Testis (tissue), 2 donors: Measurements from ENCODE around the gene SLC52A1.

ENCODE experiments used
- POLR2A ChIP-seq: fragments of 450-650 bp; IDR thresholded peaks from one replicate; pipeline ENCODE4 v1.6.1; 2017; ENCODE audit warnings: antibody characterized with exemption, mild to moderate bottlenecking, moderate library complexity
- TF ChIP-seq, protein P1 (sequence below), 3 experiments: fragments of 450-650 bp in 2 of 3; fragments of 200-600 bp in 1 of 3; sonication (generic) in 1 of 3; IDR thresholded peaks; one replicate each; pipeline ENCODE4 v1.5.1; 2016 to 2019; ENCODE audit warnings: antibody characterized with exemption in 3 of 3, mild to moderate bottlenecking in 2 of 3, moderate library complexity in 1 of 3

- TF ChIP-seq, protein P1, sequence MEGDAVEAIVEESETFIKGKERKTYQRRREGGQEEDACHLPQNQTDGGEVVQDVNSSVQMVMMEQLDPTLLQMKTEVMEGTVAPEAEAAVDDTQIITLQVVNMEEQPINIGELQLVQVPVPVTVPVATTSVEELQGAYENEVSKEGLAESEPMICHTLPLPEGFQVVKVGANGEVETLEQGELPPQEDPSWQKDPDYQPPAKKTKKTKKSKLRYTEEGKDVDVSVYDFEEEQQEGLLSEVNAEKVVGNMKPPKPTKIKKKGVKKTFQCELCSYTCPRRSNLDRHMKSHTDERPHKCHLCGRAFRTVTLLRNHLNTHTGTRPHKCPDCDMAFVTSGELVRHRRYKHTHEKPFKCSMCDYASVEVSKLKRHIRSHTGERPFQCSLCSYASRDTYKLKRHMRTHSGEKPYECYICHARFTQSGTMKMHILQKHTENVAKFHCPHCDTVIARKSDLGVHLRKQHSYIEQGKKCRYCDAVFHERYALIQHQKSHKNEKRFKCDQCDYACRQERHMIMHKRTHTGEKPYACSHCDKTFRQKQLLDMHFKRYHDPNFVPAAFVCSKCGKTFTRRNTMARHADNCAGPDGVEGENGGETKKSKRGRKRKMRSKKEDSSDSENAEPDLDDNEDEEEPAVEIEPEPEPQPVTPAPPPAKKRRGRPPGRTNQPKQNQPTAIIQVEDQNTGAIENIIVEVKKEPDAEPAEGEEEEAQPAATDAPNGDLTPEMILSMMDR (IDR thresholded peaks at IDR 0.05), result no peak
- no peak for TF ChIP-seq POLR2A
Observed at GRCh38 chr17:5027916-5028315, 7.3 kb downstream of the SLC52A1 start.
